Hepatocyte (in vitro differentiated cells): ENCODE data around the gene HMGB1. TPM values are rescaled to one million over a fixed set of nuclear protein-coding genes. Genes with fewer than 3 reads are reported as not detected.

Experiments
- DNase-seq: peaks from one replicate; pipeline ENCODE4 v3.0.0-alpha.2; 2016; ENCODE audit warnings: low spot score
- H2AFZ ChIP-seq: fragments of 200-600 bp; sonication (generic); 2 replicates; pipeline ENCODE4 v1.6.0; 2016; ENCODE audit warnings: antibody characterized with exemption, mild to moderate bottlenecking
- H3K27ac ChIP-seq: fragments of 200-600 bp; sonication (generic); 2 replicates; pipeline ENCODE4 v1.5.1; 2016; ENCODE audit warnings: mild to moderate bottlenecking
- H3K27me3 ChIP-seq: fragments of 200-600 bp; sonication (generic); 2 replicates; pipeline ENCODE4 v1.6.1; 2016
- H3K36me3 ChIP-seq: fragments of 200-600 bp; sonication (generic); replicated peaks from 2 replicates; pipeline ENCODE4 v1.5.1; 2016; ENCODE audit warnings: low read depth; ENCODE audit not compliant: insufficient read depth
- H3K4me1 ChIP-seq: fragments of 200-600 bp; sonication (generic); 2 replicates; pipeline ENCODE4 v1.5.1; 2016; ENCODE audit warnings: mild to moderate bottlenecking, moderate library complexity; ENCODE audit not compliant: insufficient read depth
- H3K4me2 ChIP-seq: fragments of 200-600 bp; sonication (generic); 2 replicates; pipeline ENCODE4 v1.6.0; 2016
- H3K4me3 ChIP-seq: fragments of 200-600 bp; sonication (generic); 2 replicates; pipeline ENCODE4 v1.5.1; 2016; ENCODE audit warnings: mild to moderate bottlenecking
- H3K79me2 ChIP-seq: fragments of 200-600 bp; sonication (generic); 2 replicates; pipeline ENCODE4 v1.6.0; 2017; ENCODE audit warnings: mild to moderate bottlenecking
- H3K9me2 ChIP-seq: fragments of 200-600 bp; sonication (generic); replicated peaks from 2 replicates; pipeline ENCODE4 v1.6.0; 2017; ENCODE audit warnings: mild to moderate bottlenecking; ENCODE audit not compliant: insufficient read depth
- H3K9me3 ChIP-seq: fragments of 200-600 bp; sonication (generic); 2 replicates; pipeline ENCODE4 v1.5.1; 2016; ENCODE audit warnings: low read depth, mild to moderate bottlenecking
- H4K20me1 ChIP-seq: fragments of 200-600 bp; sonication (generic); 2 replicates; pipeline ENCODE4 v1.6.0; 2016; ENCODE audit warnings: mild to moderate bottlenecking; ENCODE audit not compliant: insufficient read depth, poor library complexity, severe bottlenecking
- CTCF ChIP-seq: fragments of 200-600 bp; sonication (generic); IDR thresholded peaks from 2 replicates; pipeline ENCODE4 v1.5.1; 2016; ENCODE audit warnings: antibody characterized with exemption, mild to moderate bottlenecking; ENCODE audit not compliant: poor library complexity
- EZH2 ChIP-seq: fragments of 200-600 bp; sonication (generic); IDR thresholded peaks from 2 replicates; pipeline ENCODE4 v1.6.1; 2016; ENCODE audit warnings: antibody characterized with exemption, mild to moderate bottlenecking, borderline replicate concordance
- EZH2phosphoT487 ChIP-seq: fragments of 200-600 bp; sonication (generic); IDR thresholded peaks from one replicate; pipeline ENCODE4 v1.6.1; 2018; ENCODE audit warnings: antibody characterized with exemption, mild to moderate bottlenecking, low read depth, moderate library complexity; ENCODE audit not compliant: unreplicated experiment, severe bottlenecking
- WGBS: methylation state at CpG from one replicate; pipeline ENCODE4 v1.1.6; 2016; ENCODE audit warnings: low lambda C conversion rate; ENCODE audit errors: missing lambda C conversion rate; 5-methylcytosine and 5-hydroxymethylcytosine counted together
- polyA plus RNA-seq: library from polyadenylated mRNA; unstranded; fragments of >200 nt; fragmentation: Nextera tagmentation; extraction: Ambion mirVana; gene quantifications from 2 replicates; pipeline ENCODE4 v1.2.1, GENCODE V29; 2016
- total RNA-seq: library from RNA; depleted of rRNA; stranded (reverse); fragments of >200 nt; gene quantifications from 2 replicates; pipeline ENCODE4 v1.2.3, GENCODE V29; 2014

The HMGB1 gene
- total RNA-seq (372 and 394 TPM in 2 replicates), polyA plus RNA-seq (416 and 429 TPM in 2 replicates)

GRCh38 chr13:30465593-30466357, at the start of gene HMGB1:
Gene HMGB1 (minus strand): TSS chr13:30465936. CDS start chr13:30463680, 2,256 bp downstream.
- Histone ChIP-seq H3K36me3 (no peaks in the 10 kb centered on the region), H3K4me1 (peaks cover 8% of the 10 kb centered on the region), H3K9me3 (no peaks in the 10 kb centered on the region), H3K9me2 (no peaks in the 10 kb centered on the region), H3K27ac (peak within 1 kb of the TSS; percentile 99), H4K20me1 (no peaks in the 10 kb centered on the region), H2AFZ (peak within 1 kb of the TSS; percentile 53), H3K4me2 (peak within 1 kb of the TSS; percentile 72), H3K4me3 (peak within 1 kb of the TSS; percentile 69), H3K79me2 (peaks cover 27% of the 10 kb centered on the region), H3K27me3 (no peaks in the 10 kb centered on the region)
- peak; percentile 99 for DNase-seq
- TF ChIP-seq CTCF (no peak), EZH2phosphoT487 (no peak), EZH2 (no peak)
- 2% methylated on average over 28 of the region's 57 CpGs for WGBS

GRCh38 chr13:30510811-30511371, 45.2 kb upstream of the HMGB1 start:
- Histone ChIP-seq H3K4me3 (no peak overlapping the region), H3K9me2 (no peaks in the 10 kb centered on the region), H3K27me3 (no peaks in the 10 kb centered on the region), H3K36me3 (no peaks in the 10 kb centered on the region), H2AFZ (no peak overlapping the region), H3K9me3 (no peaks in the 10 kb centered on the region), H3K27ac (no peak overlapping the region), H3K4me2 (no peak overlapping the region), H3K4me1 (no peaks in the 10 kb centered on the region), H3K79me2 (no peaks in the 10 kb centered on the region), H4K20me1 (no peaks in the 10 kb centered on the region)
- TF ChIP-seq EZH2phosphoT487, result no peak
- TF ChIP-seq CTCF, result no peak
- TF ChIP-seq EZH2, result no peak
- no peak for DNase-seq
- WGBS, result 72% methylated on average over 4 of the region's 4 CpGs

DNA sequence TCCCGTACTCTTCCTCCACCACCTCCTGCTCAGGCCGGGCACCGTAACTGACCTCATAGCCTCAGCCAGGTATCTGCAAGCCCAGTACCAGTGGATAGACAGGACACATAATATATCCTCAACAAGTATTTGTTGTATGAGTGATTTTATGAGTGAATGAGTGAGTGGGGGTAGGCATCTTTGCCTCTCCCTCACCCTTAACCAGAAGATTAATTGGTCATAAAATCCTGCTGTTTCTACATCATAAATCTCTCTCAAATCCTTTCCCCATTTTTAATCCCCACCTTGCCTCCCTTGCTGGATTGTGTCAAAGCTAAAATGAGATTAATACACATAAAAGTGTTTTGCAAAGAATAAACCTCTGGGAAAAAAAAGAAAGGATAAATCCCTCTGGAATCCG, 44.4 kb upstream of the HMGB1 start:
- no peak overlapping the region for H3K4me3 ChIP-seq
- DNase-seq, result no peak
- TF ChIP-seq EZH2, result no peak
- no peak for TF ChIP-seq EZH2phosphoT487
- no peak for TF ChIP-seq CTCF
- H3K4me1 ChIP-seq, result no peaks in the 10 kb centered on the region
- no peaks in the 10 kb centered on the region for H3K79me2 ChIP-seq
- WGBS, result 82% methylated on average over 4 of the region's 4 CpGs
- H2AFZ ChIP-seq, result no peak overlapping the region
- no peaks in the 10 kb centered on the region for H3K36me3 ChIP-seq
- H3K4me2 ChIP-seq, result no peak overlapping the region
- no peaks in the 10 kb centered on the region for H4K20me1 ChIP-seq
- no peak overlapping the region for H3K27ac ChIP-seq
- H3K9me2 ChIP-seq, result no peaks in the 10 kb centered on the region
- H3K27me3 ChIP-seq, result no peaks in the 10 kb centered on the region
- H3K9me3 ChIP-seq, result no peaks in the 10 kb centered on the region
